Left lung (tissue), 10 donors: ENCODE results near the gene METTL9. TPM values are rescaled to one million over a fixed set of nuclear protein-coding genes. Genes with fewer than 3 reads are reported as not detected.

Experiments used
- ATAC-seq: fragments of 200-7000 bp; cut with Tn5 transposase; one replicate; pipeline ENCODE4 v1.9.1; 2020; ENCODE audit warnings: moderate library complexity
- DNase-seq, 4 donors: peaks; one replicate each; pipeline ENCODE4 v3.0.0-alpha.2; 2013 to 2020
- H3K27ac ChIP-seq, 2 donors: fragments of 200-600 bp; sonication (generic) in 1 of 2; one replicate each; pipeline versions ENCODE4 v1.5.0 to v1.8.0; 2020 to 2021
- H3K27me3 ChIP-seq, 2 donors: fragments of 200-600 bp; sonication (generic) in 1 of 2; one replicate each; pipeline versions ENCODE4 v1.5.0 to v1.8.0; 2020 to 2021
- H3K36me3 ChIP-seq, 2 donors: fragments of 200-600 bp; sonication (generic) in 1 of 2; one replicate each; pipeline versions ENCODE4 v1.5.0 to v1.8.0; 2020 to 2021
- H3K4me1 ChIP-seq, 2 donors: fragments of 200-600 bp; one replicate each; pipeline ENCODE4 v1.8.0; 2021
- H3K4me3 ChIP-seq, 2 donors: fragments of 200-600 bp; sonication (generic) in 1 of 2; one replicate each; pipeline versions ENCODE4 v1.5.0 to v1.8.0; 2020 to 2021; ENCODE audit warnings: mild to moderate bottlenecking in 1 of 2
- H3K9me3 ChIP-seq, 2 donors: fragments of 200-600 bp; sonication (generic) in 1 of 2; one replicate each; pipeline versions ENCODE4 v1.5.0 to v1.8.0; 2020 to 2021
- CTCF ChIP-seq, 2 donors: fragments of 200-600 bp; sonication (generic) in 1 of 2; IDR thresholded peaks; one replicate each; pipeline versions ENCODE4 v1.5.0 to v1.8.0; 2021; ENCODE audit warnings: antibody characterized with exemption in 2 of 2
- intact Hi-C, 2 donors: fragments of 100-400 bp; cut with DNase I; formaldehyde crosslinking; loops; one replicate each; pipeline versions ENCODE4 v1.11.2 to v1.14.2; 2022
- polyA plus RNA-seq, 6 donors: library from polyadenylated mRNA; unstranded; fragments of 120-200 nt; gene quantifications; one replicate each; pipeline ENCODE4 v1.2.1, GENCODE V29; 2013; ENCODE audit not compliant: insufficient read length in 6 of 6
- total RNA-seq, 2 donors: library from RNA; stranded (reverse); fragmentation: NEBNext Ultra II Directional; extraction: Animal tissue kit (Norgen Biotek cat#: 25700); gene quantifications; one replicate each; pipeline ENCODE4 v1.2.1, GENCODE V29; 2021
- donor health status: DM: no; HTN: yes; CAD: no.
- donor health status: DM: no; HTN: no; CAD: no.

The METTL9 gene
- total and polyA plus RNA-seq, 8 donors: 93.7 to 169 (median 154) TPM

- peak overlapping the region in 1 of 2 donors; percentile 88 for H3K27ac ChIP-seq
- H3K9me3 ChIP-seq: no peaks in the 10 kb centered on the region
- TF ChIP-seq CTCF (IDR thresholded peaks at IDR 0.05): no peak
- DNase-seq: no peak
- peak; percentile 47 for ATAC-seq
- peaks cover 0 to 39% of the 10 kb centered on the region in 2 donors for H3K36me3 ChIP-seq
- H3K4me1 ChIP-seq: peaks cover 6 to 69% of the 10 kb centered on the region in 2 donors
- intact Hi-C loops: loop anchor here in 1 of 2 donors (10.0 kb wide), 1 partner anchor 54 kb away; no protein-coding TSS in a partner anchor
- peak overlapping the region in 1 of 2 donors; percentile 56 for H3K4me3 ChIP-seq
- no peaks in the 10 kb centered on the region for H3K27me3 ChIP-seq
Measured at GRCh38 chr16:21650521-21650920, 51.1 kb downstream of the METTL9 start.

- TF ChIP-seq CTCF (IDR thresholded peaks at IDR 0.05): no peak
- Histone ChIP-seq H3K27ac (peak overlapping the region; percentile 42 to 88), H3K9me3 (no peaks in the 10 kb centered on the region), H3K4me1 (peaks cover 0 to 64% of the 10 kb centered on the region in 2 donors), H3K4me3 (peak overlapping the region; percentile 9 to 56), H3K36me3 (peaks cover 0 to 34% of the 10 kb centered on the region in 2 donors), H3K27me3 (no peaks in the 10 kb centered on the region)
- ATAC-seq: no peak
- no peak for DNase-seq
- intact Hi-C loops: loop anchor here in 1 of 2 donors (10.0 kb wide), 1 partner anchor 53 kb away; no protein-coding TSS in a partner anchor
Measured at GRCh38 chr16:21651515-21651914, 52.1 kb downstream of the METTL9 start.

- Histone ChIP-seq H3K27me3 (no peaks in the 10 kb centered on the region), H3K27ac (peak within 1 kb of the TSS; percentile 42 to 88), H3K4me1 (peaks cover 0 to 64% of the 10 kb centered on the region in 2 donors), H3K4me3 (peak within 1 kb of the TSS; percentile 9 to 56), H3K9me3 (no peaks in the 10 kb centered on the region), H3K36me3 (peaks cover 0 to 24% of the 10 kb centered on the region in 2 donors)
- DNase-seq (no peak), ATAC-seq (no peak)
- intact Hi-C loops: loop anchor here in 1 of 2 donors (10.0 kb wide), 1 partner anchor 52 kb away; no protein-coding TSS in a partner anchor
- TF ChIP-seq CTCF (IDR thresholded peaks at IDR 0.05): no peak
Measured at GRCh38 chr16:21652453-21652852, 53.1 kb downstream of the METTL9 start, which contains the start of gene IGSF6. Gene IGSF6, minus strand, starts transcription at chr16:21652608. Its CDS starts 10 bp downstream, at chr16:21652598.

- no peak for TF ChIP-seq CTCF (IDR thresholded peaks at IDR 0.05)
- intact Hi-C loops: loop anchor here in 1 of 2 donors (10.0 kb wide), 1 partner anchor 51 kb away; no protein-coding TSS in a partner anchor
- Histone ChIP-seq H3K27ac (peak overlapping the region in 1 of 2 donors; percentile 88), H3K36me3 (peaks cover 0 to 14% of the 10 kb centered on the region in 2 donors), H3K4me1 (peaks cover 0 to 64% of the 10 kb centered on the region in 2 donors), H3K4me3 (peak overlapping the region in 1 of 2 donors; percentile 56), H3K27me3 (no peaks in the 10 kb centered on the region), H3K9me3 (no peaks in the 10 kb centered on the region)
- ATAC-seq (peak; percentile 7), DNase-seq (peak in 1 of 4 donors; percentile 76)
Measured at GRCh38 chr16:21653571-21653970, 54.2 kb downstream of the METTL9 start.

- no peak for TF ChIP-seq CTCF (IDR thresholded peaks at IDR 0.05)
- Histone ChIP-seq H3K9me3 (no peaks in the 10 kb centered on the region), H3K27me3 (no peaks in the 10 kb centered on the region), H3K27ac (peak overlapping the region in 1 of 2 donors; percentile 88), H3K4me3 (no peak overlapping the region), H3K4me1 (peaks cover 0 to 62% of the 10 kb centered on the region in 2 donors), H3K36me3 (peaks cover 0 to 5% of the 10 kb centered on the region in 2 donors)
- no peak for ATAC-seq
- DNase-seq: no peak
- intact Hi-C loops: loop anchor here in 1 of 2 donors (10.0 kb wide), 1 partner anchor 50 kb away; no protein-coding TSS in a partner anchor
Measured at GRCh38 chr16:21654466-21654865, 55.1 kb downstream of the METTL9 start.
